Muscle of arm (tissue), 12 donors: Measurements from ENCODE around the gene PRIM2. TPM values are rescaled to one million over a fixed set of nuclear protein-coding genes. Genes with fewer than 3 reads are reported as not detected.
"Not testable (repeated sequence)": the region's sequence is repeated elsewhere in the genome, so short reads cannot be mapped to it uniquely, and the experiment has no call there.

ENCODE experiments used
- DNase-seq: peaks from one replicate; pipeline ENCODE4 v3.0.0-alpha.2; 2013
- polyA plus RNA-seq, 12 donors: library from polyadenylated mRNA; unstranded; fragments of 120-200 nt; gene quantifications; one replicate each; pipeline ENCODE4 v1.2.1, GENCODE V29; 2013; ENCODE audit not compliant: insufficient read length in 12 of 12

Gene PRIM2
- polyA plus RNA-seq, 12 donors: 5.7 to 14.4 (median 8.3) TPM; not detected in 1

GRCh38 chr6:57601105-57601504 lies 283.7 kb downstream of the PRIM2 start:
- DNase-seq: not testable (repeated sequence)

DNA sequence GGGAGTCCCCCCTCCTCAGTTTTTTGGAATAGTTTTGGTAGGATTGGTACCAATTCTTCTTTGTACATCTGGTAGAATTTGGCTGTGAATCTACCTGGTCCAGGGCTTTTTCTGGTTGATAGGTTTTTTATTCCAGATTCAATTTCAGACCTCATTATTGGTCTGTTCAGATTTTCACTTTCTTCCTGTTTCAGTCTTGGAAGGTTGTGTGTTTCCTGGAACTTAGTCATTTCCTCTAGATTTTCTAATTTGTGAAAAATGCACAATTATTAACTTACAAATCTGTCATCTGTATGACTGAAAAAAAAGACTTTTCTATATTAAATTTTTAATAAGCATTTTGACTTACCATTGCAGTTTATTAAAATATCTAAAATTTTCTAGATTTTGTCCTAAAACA lies 287.9 kb downstream of the PRIM2 start:
- not testable (repeated sequence) for DNase-seq

DNA sequence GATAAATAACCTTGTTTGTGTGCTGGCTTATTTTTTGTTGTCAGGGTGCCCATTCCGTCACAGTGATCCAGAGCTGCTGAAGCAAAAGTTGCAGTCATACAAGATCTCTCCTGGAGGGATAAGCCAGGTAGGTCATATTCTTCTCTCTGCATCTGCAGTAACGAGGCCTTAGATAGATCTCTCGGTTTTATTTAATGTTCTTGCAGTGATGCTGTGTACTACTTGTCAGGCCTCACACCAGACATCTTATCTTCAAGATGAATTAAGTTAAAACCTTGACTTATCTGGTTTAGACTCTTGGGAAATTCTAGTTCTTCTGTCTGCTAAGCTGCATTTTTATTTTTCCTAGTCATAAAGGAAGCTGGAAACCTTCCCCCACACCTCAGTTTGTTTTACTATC lies 288.9 kb downstream of the PRIM2 start:
- DNase-seq: not testable (repeated sequence)

GRCh38 chr6:57610612-57611011 lies 293.2 kb downstream of the PRIM2 start:
- not testable (repeated sequence) for DNase-seq

DNA sequence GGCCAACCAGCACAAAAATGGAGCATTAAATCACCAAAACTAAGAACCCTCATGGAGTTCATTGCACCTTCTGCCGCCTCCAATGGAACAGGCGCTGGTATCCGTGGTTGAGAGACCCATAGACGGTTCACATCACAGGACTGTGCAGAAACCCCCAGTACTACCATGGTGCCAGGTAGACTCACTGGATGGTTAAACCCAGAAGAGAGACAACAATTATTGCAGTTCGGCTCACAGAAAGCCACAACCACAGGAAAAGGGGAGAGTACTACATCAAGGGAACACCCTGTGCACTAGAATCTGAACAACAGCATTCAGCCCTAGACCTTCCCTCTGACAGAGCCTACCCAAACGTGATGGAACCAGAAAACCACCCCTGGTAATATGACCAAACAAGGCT lies 301.5 kb downstream of the PRIM2 start:
- not testable (repeated sequence) for DNase-seq

DNA sequence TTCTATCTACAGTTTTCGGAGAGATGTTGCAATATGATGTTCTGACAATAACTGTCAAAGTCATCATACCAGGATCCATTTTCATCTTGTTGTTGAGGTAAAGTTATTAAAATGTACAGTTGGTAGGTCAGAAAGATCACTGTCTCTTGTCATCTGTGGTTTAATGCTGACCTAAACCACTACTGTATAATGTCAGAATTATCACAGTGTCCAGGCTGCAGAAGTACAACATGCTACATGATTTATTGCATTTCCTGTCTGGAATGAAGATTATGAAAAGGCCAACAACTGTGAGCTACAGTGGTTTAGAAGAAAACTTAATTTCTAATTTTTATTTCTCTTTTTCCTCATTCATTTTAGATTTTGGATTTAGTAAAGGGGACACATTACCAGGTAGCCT lies 314.3 kb downstream of the PRIM2 start:
- not testable (repeated sequence) for DNase-seq

DNA sequence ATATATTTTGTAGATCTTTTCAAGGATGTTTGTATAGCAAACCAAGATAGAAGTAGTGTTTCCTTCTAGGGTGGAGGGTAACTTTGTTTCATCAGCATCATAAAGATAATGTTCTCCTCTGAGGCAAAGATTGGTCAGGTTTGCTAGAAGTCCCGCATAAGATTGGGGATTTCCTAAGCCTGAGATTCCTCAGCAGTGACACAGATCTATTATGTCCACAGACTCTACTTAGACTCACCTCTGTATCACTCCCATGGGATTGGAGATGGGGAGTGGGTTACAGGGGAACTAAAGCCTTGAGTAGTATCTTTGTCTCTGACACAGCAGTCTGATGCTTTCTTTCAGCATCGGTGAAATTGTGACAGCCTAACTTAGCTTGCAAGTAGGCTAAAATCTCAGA lies 341.1 kb downstream of the PRIM2 start:
- DNase-seq: not testable (repeated sequence)

DNA sequence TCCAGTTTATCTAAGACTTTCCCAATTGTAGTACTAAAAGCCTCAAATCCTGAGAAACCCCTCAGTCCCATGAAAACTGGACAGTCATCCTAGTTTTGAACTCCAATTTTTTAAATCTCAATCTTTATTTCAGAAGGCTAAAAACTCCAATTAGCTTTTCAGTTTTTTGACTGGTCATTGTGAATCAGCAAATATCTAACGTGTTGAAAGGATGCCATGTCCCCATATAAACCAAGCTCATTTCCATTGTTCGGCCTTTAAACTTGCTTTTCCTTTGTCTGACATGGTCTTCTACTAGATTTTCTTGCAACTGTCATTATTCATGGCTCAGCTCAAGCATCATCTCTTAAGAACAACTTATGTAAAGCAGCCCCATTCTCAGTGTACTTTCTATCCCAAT lies 342.4 kb downstream of the PRIM2 start:
- not testable (repeated sequence) for DNase-seq

GRCh38 chr6:57660940-57661339 lies 343.5 kb downstream of the PRIM2 start:
- DNase-seq: not testable (repeated sequence)

- DNase-seq: not testable (repeated sequence)
Observed at GRCh38 chr6:57668108-57668507, 350.7 kb downstream of the PRIM2 start.

- not testable (repeated sequence) for DNase-seq
Observed at GRCh38 chr6:57671237-57671636, 353.8 kb downstream of the PRIM2 start.

- not testable (repeated sequence) for DNase-seq
Observed at GRCh38 chr6:57671937-57672627, 354.7 kb downstream of the PRIM2 start.

- DNase-seq: not testable (repeated sequence)
Observed at GRCh38 chr6:57673281-57673680, 355.9 kb downstream of the PRIM2 start.

GRCh38 chr6:57675386-57675785 lies 358.0 kb downstream of the PRIM2 start:
- DNase-seq: not testable (repeated sequence)

DNA sequence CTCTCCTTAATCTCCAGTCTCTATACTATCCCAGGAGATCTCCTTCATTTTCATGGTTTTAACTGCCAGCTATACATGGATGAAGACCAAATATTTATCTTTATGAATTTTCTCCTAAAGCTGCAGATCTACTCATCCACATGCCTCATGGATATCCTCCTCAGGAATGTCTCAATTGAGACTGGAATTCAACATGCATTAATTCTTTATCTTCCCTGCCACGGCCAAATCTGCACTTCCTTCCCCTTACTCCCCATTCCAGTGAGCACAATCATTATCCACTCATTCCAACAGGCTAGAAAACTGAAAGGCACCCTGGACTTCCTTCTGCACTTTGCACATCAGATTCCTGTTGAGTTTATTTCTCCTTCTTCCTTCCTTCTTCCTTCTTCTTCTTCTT lies 379.0 kb downstream of the PRIM2 start:
- not testable (repeated sequence) for DNase-seq

Other genes starting within 250 kb of the PRIM2 start
- 10 to 100 TPM; 20.3 to 67.9 (median 25.4) TPM for gene ZNF451, start 227.4 kb upstream of the PRIM2 start, polyA plus RNA-seq
- 10 to 100 TPM in 9 of 12 donors, 1 to 10 TPM in 2, not detected in 1; 6.9 to 13.8 (median 11.4) TPM for gene BAG2, start 145.3 kb upstream of the PRIM2 start, polyA plus RNA-seq
- 10 to 100 TPM in 11 of 12 donors, not detected in 1; 11.9 to 29.1 (median 16.0) TPM for gene RAB23, start 95.3 kb upstream of the PRIM2 start, polyA plus RNA-seq